Lung (tissue), 12 donors: Measurements from ENCODE around the gene BCL10. TPM values are rescaled to one million over a fixed set of nuclear protein-coding genes. Genes with fewer than 3 reads are reported as not detected.

Experiments
- ATAC-seq: fragments of 200-7000 bp; cut with Tn5 transposase; one replicate; pipeline ENCODE4 v1.9.1; 2020; ENCODE audit warnings: moderate number of reproducible peaks; ENCODE audit not compliant: insufficient read depth, low FRiP score
- DNase-seq, 3 donors: peaks; one replicate each; pipeline ENCODE4 v3.0.0-alpha.2; 2013 to 2017
- H3K27ac ChIP-seq, 2 donors: one replicate each; pipeline ENCODE4 v1.5.1; 2013; ENCODE audit warnings: mild to moderate bottlenecking in 2 of 2, moderate library complexity in 2 of 2, control low read depth in 1 of 2, inconsistent platforms in 1 of 2, low read depth in 1 of 2, low read length in 1 of 2
- H3K27me3 ChIP-seq, 3 donors: one replicate each; pipeline ENCODE4 v1.5.1; 2013; ENCODE audit warnings: low read length in 2 of 3; ENCODE audit not compliant: control insufficient read depth in 3 of 3, insufficient read depth in 3 of 3
- H3K36me3 ChIP-seq, 4 donors: one replicate each; pipeline ENCODE4 v1.5.1; 2013; ENCODE audit warnings: low read length in 4 of 4, mild to moderate bottlenecking in 1 of 4, moderate library complexity in 1 of 4; ENCODE audit not compliant: control insufficient read depth in 4 of 4, insufficient read depth in 4 of 4
- H3K4me1 ChIP-seq, 5 donors: one replicate each; pipeline ENCODE4 v1.5.1; 2013; ENCODE audit warnings: low read length in 5 of 5, mild to moderate bottlenecking in 2 of 5, moderate library complexity in 1 of 5; ENCODE audit not compliant: control insufficient read depth in 5 of 5, insufficient read depth in 5 of 5
- H3K4me3 ChIP-seq: one replicate; pipeline ENCODE4 v1.5.1; 2013; ENCODE audit warnings: mild to moderate bottlenecking, control low read depth, moderate library complexity
- H3K9ac ChIP-seq, 2 donors: one replicate each; pipeline ENCODE4 v1.5.1; 2013; ENCODE audit warnings: low read length in 2 of 2, control low read depth in 1 of 2; ENCODE audit not compliant: insufficient read depth in 1 of 2
- H3K9me3 ChIP-seq, 4 donors: one replicate each; pipeline ENCODE4 v1.5.1; 2013; ENCODE audit warnings: low read length in 3 of 4, mild to moderate bottlenecking in 1 of 4, moderate library complexity in 1 of 4; ENCODE audit not compliant: control insufficient read depth in 4 of 4, insufficient read depth in 3 of 4
- WGBS, 2 donors: extraction: QIAGEN DNeasy Blood & Tissue Kit; methylation state at CpG; one replicate each; pipeline ENCODE4 v1.1.7; 2013; 5-methylcytosine and 5-hydroxymethylcytosine counted together
- polyA plus RNA-seq, 2 donors: library from polyadenylated mRNA; stranded (reverse); fragments of 200-250 nt; gene quantifications; one replicate each; pipeline ENCODE4 v1.2.1, GENCODE V29; 2013
- total RNA-seq, 2 donors: library from RNA; depleted of rRNA in 1 of 2; stranded (reverse); fragments of >200 nt in 1 of 2; gene quantifications; one replicate each; pipeline ENCODE4 v1.2.1, GENCODE V29; 2014 to 2021
- TF ChIP-seq, protein P1 (sequence below): IDR thresholded peaks from 2 replicates; pipeline ENCODE4 v1.5.1; 2012; ENCODE audit warnings: mild to moderate bottlenecking; ENCODE audit errors: control extremely low read depth, extremely low read depth
- donor health status: control.
- donor health status: control.
- donor health status: Bipolar disorder and iron deficiency.
- donor health status: healthy.
- donor health status: DM: yes; HTN: yes; CAD: no.

BCL10 gene
- total and polyA plus RNA-seq, 4 donors: 9.9 to 32.3 (median 18.8) TPM

DNA sequence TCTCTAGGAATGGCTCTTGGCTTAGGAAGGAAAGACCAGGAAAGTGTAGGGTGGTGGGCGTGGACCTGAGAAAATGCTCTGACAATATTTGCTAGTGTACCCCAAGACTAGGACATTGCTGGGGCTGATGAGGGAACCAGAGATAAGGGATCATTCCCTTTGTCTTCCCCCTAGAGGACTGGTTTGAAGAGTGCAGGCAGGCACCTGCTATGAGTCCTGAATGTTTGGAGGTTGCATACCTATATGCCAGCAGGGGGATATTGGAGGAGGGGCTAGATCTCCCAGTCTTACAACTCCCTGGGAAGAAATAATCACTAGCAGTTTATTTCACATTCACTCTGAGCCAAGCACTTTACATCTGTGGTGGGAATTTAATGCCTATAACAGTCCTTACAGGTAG is 6.0 kb upstream of the BCL10 start:
- Histone ChIP-seq H3K4me1 (peaks cover 0 to 6% (median 0%) of the 10 kb centered on the region in 5 donors), H3K36me3 (no peaks in the 10 kb centered on the region), H3K9ac (no peak overlapping the region), H3K27ac (no peak overlapping the region), H3K27me3 (no peaks in the 10 kb centered on the region), H3K9me3 (no peaks in the 10 kb centered on the region), H3K4me3 (no peak overlapping the region)
- WGBS, 2 donors: 84% methylated on average over 1 of the region's 1 CpG
- TF ChIP-seq, protein P1, sequence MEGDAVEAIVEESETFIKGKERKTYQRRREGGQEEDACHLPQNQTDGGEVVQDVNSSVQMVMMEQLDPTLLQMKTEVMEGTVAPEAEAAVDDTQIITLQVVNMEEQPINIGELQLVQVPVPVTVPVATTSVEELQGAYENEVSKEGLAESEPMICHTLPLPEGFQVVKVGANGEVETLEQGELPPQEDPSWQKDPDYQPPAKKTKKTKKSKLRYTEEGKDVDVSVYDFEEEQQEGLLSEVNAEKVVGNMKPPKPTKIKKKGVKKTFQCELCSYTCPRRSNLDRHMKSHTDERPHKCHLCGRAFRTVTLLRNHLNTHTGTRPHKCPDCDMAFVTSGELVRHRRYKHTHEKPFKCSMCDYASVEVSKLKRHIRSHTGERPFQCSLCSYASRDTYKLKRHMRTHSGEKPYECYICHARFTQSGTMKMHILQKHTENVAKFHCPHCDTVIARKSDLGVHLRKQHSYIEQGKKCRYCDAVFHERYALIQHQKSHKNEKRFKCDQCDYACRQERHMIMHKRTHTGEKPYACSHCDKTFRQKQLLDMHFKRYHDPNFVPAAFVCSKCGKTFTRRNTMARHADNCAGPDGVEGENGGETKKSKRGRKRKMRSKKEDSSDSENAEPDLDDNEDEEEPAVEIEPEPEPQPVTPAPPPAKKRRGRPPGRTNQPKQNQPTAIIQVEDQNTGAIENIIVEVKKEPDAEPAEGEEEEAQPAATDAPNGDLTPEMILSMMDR: no peak
- ATAC-seq (no peak), DNase-seq (no peak)

DNA sequence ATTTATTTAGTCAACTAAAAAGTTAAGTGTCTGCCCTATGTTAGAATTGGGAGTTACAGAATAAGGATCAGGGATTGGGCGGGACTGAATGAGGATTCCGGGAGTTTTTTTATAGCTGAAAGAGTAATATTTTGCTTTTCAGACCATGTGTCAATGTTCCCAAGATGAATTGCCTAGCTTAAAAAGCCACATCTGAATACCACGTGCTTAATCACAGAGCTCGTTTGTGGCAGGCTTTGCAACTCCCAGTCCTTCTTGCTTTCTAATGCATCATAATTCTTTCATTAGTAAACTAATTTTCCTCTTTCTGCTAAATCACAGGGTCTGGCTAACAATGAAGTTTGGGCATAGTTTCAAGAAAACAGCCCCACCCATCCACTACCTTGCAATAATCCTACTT is 4.2 kb upstream of the BCL10 start:
- no peak overlapping the region for H3K27ac ChIP-seq
- 91 to 92% methylated on average over 4 of the region's 4 CpGs for WGBS, 2 donors
- TF ChIP-seq, protein P1: no peak
- H3K9me3 ChIP-seq: no peaks in the 10 kb centered on the region
- H3K9ac ChIP-seq: no peak overlapping the region
- H3K27me3 ChIP-seq: no peaks in the 10 kb centered on the region
- no peak for DNase-seq
- no peak overlapping the region for H3K4me3 ChIP-seq
- no peak for ATAC-seq
- peaks cover 0 to 9% (median 0%) of the 10 kb centered on the region in 5 donors for H3K4me1 ChIP-seq
- H3K36me3 ChIP-seq: no peaks in the 10 kb centered on the region

DNA sequence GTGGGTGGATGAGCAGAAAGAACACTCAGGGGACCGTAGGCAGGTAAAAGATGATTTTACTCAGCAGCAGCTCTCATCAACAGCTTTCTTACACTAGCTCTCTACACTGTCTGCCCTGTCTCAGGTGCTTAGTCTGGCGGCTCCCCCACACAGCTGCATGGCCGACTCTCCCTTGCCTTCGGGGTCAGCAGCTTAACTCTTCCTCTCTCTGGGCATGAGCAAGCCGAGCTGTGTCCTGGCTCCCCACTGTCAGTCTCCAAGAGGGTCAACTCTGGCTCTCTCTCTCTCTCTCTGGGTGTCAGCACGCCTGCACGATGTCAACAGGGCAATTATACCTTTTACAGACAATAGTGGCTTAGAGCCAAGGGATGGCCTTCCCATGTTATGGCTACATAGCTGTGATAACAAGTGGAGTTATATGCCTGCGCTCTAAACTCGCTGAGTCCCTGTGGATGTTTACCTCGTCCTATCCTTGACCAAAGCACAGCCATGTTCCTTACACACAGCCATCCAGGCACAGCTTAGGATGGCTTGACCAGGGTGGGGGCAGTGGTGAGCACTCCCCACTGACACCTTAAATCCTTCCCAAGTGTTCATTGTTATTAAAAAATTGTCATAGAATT is 3.1 kb upstream of the BCL10 start:
- no peak for ATAC-seq
- no peaks in the 10 kb centered on the region for H3K9me3 ChIP-seq
- TF ChIP-seq, protein P1: no peak
- peaks cover 0 to 17% (median 8%) of the 10 kb centered on the region in 5 donors for H3K4me1 ChIP-seq
- WGBS, 2 donors: 76 to 82% methylated on average over 10 of the region's 10 CpGs
- peak overlapping the region in 1 of 2 donors; percentile 77 for H3K27ac ChIP-seq
- DNase-seq: no peak
- no peaks in the 10 kb centered on the region for H3K36me3 ChIP-seq
- H3K27me3 ChIP-seq: no peaks in the 10 kb centered on the region
- no peak overlapping the region for H3K9ac ChIP-seq
- no peak overlapping the region for H3K4me3 ChIP-seq

DNA sequence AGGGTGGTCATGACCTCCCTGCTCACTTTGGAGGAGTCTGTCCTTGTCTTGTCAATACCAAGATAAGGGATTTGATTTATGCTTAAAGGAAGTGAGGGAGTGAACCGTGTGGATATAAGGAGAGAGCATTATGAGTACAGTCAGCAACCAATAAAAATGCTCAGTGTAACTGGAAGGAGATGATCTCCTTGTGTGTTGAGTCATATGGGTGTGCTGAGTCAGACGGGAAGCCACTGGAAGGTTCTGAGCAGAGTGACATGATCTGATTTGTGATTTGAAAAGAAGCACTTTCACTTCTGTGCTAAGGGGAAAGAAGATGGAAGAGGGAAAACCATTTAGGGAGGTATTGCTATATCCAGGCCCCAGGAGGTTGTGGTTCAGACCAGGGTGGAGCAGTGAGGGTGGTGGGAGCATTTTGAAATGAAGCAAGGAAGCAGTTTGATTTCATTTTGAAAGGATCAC is 2.5 kb upstream of the BCL10 start:
- H3K9me3 ChIP-seq: no peaks in the 10 kb centered on the region
- no peak for ATAC-seq

More for the DNA sequence above, 2.5 kb upstream of the BCL10 start:
- no peak for DNase-seq
- Histone ChIP-seq H3K4me1 (peaks cover 0 to 21% (median 9%) of the 10 kb centered on the region in 5 donors), H3K9ac (no peak overlapping the region), H3K27ac (peak overlapping the region; percentile 52 to 77), H3K27me3 (no peaks in the 10 kb centered on the region), H3K36me3 (no peaks in the 10 kb centered on the region), H3K4me3 (no peak overlapping the region)
- TF ChIP-seq, protein P1: no peak
- 9 to 10% methylated on average over 2 of the region's 2 CpGs for WGBS, 2 donors
